GM12892 (cell line): ENCODE results near the gene SNX32.

ENCODE experiments used
- POLR2A ChIP-seq: IDR thresholded peaks from 2 replicates; pipeline ENCODE4 v1.6.1; 2011; ENCODE audit warnings: low read depth, low read length, control low read depth
- POLR2AphosphoS5 ChIP-seq: IDR thresholded peaks from 2 replicates; pipeline ENCODE4 v1.6.1; 2011; ENCODE audit warnings: low read depth, low read length, control low read depth
- TAF1 ChIP-seq: IDR thresholded peaks from 2 replicates; pipeline ENCODE4 v1.6.1; 2011; ENCODE audit warnings: low read depth, mild to moderate bottlenecking, control low read depth, low read length, borderline replicate concordance

GRCh38 chr11:65847746-65848145 is 14.0 kb downstream of the SNX32 start:
- TF ChIP-seq POLR2A (no peak), TAF1 (no peak), POLR2AphosphoS5 (no peak)
